GM21515 (cell line): ENCODE data around the gene PTGES3L.
"Not testable (repeated sequence)": the region's sequence is repeated elsewhere in the genome, so short reads cannot be mapped to it uniquely, and the experiment has no call there.

ENCODE experiments used
- ATAC-seq: cut with Tn5 transposase; IDR thresholded peaks from one replicate; pipeline ENCODE4 v1.9.1; 2021; ENCODE audit not compliant: unreplicated experiment

PTGES3L gene

DNA sequence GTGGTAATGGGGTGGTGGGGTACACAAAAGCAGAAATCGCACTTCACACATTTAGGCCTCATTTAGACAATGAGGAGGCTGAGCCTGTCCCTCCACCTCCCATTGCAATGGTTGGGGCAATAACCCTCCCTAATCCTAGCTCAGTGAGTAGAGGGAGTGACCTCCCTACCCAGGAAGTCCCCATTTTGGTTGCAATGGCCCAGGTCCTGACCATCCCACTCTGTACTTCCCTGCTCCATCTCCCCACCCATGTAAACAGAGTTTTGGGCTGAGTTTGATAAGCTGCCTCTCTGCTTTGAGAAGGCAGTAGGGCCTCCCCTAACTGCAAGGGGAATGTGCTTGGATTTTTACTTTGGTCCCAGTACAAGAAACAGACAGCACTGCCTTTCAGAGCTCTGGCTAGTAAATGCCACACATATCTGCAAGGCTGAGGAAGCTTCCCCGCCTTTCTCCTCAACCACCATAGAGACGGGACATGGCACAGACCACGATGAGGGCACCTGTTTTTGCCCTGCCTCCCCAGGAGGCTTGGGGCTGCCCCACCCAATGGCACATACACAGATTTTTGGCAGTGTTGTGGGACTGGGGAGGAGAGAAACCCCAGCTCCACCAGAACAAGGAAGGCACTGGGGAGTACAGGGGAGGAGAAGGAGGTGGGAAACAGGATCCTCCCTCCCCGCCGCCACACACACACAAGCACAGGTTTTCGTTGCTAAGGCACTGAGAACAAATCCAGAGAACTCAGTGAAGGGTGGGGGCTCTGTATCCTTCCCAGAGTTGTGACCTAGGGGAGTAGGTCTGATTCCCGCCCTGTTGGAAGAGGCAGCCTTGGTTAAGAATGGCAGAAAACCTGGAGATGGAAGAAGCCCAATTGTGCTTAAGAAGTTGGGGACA is 35.0 kb upstream of the PTGES3L start:
- ATAC-seq = no peak

DNA sequence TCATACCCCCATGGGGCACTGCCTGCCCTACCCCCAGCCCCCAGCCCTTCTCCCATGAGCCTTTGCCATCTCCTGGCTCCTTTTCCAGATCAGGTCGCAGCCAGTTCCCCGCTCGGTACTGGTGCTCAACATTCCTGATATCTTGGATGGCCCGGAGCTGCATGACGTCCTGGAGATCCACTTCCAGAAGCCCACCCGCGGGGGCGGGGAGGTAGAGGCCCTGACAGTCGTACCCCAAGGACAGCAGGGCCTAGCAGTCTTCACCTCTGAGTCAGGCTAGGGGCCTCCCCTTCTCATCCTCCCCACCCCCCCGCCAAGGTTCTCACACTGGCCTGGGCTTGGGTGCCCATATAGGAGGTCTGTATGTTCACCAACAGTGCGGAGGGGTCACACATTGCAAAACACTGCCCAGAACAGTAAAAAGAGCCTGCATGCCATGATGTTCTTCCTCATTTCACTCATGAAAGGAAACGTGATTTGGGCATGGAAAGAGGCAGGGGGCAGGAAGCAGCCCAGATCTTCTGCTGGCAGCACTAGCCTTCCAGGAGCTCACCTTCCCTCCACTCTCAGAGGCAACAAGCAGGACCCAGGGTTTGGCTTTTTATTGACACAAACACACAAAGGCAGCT is 34.3 kb upstream of the PTGES3L start:
- no peak for ATAC-seq

DNA sequence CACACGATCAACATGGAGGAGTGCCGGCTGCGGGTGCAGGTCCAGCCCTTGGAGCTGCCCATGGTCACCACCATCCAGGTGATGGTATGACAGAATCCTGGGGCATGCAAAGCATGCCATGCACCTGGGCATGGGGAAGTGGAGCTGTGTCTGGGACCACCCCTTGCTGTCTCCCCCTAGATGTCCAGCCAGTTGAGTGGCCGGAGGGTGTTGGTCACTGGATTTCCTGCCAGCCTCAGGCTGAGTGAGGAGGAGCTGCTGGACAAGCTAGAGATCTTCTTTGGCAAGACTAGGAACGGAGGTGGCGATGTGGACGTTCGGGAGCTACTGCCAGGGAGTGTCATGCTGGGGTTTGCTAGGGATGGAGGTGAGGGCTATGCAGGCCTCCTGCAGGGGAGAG is 33.4 kb upstream of the PTGES3L start:
- ATAC-seq = no peak

DNA sequence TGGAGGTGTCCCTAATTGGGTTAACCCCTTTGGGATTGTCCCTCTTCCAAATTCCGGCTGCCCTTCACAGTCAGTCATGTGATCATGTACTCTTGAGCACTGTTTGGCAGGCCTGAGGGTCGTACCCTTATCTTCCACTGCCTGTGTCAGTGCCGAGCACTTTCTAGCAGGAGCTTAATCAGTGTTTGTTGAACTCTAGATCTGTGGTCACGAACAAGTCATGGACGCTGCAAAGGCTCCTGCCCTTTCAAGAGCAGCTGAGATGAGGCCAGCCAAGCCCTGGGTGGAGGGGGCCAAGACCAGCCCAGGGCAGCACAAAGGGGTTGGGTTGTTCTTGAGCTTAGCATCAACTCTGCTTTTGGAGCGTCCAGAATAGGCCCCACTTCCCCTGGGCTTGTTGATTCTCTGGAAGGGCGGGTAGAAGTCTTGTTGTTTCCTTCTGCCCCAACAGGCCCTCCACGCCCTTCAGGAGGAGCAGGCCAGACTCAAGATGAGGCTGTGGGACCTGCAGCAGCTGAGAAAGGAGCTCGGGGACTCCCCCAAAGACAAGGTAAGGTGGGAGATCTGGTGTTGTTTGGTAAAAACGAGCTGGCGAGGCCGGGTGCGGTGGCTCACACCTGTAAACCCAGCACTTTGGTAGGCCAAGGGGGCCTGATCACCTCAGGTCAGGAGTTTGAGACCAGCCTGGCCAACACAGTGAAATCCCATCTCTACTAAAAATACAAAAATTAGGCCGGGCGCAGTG is 32.0 kb upstream of the PTGES3L start:
- no peak for ATAC-seq

DNA sequence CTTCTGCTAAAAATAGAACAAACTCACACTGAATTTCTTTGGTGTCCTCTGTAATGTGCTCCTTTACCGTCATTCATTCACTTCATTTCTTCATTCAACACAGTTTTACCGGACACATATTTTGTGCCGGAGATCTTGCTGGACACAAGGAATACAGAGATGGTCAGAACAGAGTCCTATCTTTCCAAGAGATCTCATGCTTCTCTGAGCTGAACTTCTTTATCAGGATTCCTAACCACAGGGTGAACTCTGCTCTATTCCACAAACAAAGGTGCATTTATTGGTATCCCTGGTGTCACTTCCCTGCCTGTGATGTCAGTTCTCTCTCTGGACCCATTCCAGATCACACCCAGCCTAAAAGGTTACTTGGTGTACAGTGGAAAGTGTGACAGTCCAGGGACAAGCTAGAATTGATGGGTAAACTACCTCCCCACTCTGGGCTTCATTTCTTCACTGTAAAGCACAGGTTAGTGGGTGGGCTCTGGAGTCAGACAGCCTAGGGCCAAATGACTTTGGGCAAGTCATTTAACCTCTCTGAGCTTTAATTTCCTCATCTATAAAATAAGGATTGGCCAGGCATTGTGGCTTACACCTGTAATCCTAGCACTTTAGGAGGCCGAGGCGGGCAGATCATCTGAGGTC is 30.9 kb upstream of the PTGES3L start:
- ATAC-seq = no peak

DNA sequence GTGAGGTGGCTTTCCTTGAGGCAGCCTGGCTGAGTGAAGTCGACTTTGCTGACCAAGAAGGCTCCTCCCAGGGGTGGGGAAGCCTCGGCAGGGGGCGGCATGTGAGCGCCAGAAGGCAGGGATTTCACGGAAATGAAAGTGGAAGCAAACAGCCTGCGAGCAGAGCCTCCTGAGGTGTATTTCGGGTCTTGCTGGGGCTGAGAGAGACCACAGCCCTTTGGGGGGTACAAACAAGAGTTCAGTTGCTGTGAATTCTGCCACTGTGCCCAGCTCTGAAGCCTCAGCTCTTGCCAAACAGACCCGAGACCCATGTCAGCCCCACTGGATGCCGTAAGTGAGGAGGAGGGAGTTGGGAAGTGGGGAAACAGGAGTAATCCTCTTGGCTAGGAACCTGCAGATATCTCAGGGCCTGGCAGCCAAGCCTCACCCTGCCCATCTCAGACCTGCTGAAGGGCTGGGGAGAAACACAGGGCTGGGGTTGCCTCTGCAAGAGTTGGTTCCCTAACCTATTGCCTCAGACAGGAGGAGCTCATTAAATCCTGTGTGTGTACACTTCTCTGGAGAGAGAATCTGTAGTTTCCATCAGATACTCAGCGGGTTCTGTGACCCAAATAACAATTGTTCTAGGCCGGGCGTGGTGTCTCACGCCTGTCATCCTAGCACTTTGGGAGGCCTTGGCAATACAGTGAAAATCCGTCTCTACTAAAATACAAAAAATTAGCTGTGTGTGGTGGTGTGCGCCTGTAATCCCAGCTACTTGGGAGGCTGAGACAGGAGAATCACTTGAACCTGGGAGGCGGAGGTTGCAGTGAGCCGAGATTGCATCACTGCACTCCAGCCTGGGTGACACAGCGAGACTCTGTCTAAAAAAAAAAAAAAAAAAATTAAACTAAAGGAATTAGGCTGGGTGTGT is 27.0 kb upstream of the PTGES3L start, which contains the start of gene IFI35:
TSS of gene IFI35 (plus strand) at position 146 of the 913 bp plus-strand sequence. CDS start at position 310, 164 bp downstream.
- peak; percentile 70 for ATAC-seq

DNA sequence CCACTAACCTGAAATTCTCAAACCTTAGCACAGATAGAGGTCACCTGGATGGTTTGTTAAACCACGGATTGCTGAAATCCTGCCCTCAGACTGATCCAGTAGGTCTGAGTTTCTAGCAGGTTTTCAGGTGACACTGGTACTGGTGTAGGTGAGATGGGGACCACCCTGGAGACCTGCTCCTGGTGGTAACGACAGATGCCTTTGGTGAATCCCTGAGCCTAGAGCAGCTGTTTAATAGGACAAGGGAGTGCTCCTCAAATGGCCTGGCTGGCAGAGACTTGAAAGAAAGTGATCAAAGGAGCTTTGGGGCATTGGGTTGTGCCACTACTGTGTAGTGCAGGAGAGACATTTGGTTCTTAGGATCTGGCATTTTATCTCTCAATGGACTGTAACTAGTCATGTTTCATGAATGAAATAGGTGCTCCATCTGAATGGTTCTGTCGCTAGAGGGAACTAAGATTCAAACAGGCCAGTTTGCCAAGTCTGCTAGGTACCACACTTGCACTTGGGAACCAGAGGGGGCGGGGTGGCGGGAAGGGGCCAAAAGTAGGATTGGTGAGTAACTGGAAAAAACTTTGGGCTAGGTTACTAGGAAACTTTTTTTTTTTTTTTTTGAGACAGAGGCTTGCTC is 23.8 kb upstream of the PTGES3L start:
- no peak for ATAC-seq

DNA sequence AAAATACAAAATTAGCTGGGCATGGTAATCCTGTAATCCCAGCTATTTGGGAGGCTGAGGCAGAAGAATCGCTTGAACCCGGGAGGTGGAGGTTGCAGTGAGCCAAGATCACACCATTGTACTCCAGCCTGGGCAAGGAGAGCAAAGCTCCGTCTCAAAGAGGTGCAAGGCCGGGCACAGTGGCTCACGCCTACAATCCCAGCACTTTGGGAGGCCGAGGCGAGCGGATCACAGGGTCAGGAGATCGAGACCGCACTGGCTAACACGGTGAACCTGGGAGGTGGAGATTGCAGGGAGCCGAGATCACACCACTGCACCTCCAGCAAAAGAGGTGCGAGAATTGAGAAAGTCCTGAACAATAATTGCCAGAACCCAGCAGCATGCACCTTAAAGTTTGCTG is 21.0 kb upstream of the PTGES3L start:
- not testable (repeated sequence) for ATAC-seq

DNA sequence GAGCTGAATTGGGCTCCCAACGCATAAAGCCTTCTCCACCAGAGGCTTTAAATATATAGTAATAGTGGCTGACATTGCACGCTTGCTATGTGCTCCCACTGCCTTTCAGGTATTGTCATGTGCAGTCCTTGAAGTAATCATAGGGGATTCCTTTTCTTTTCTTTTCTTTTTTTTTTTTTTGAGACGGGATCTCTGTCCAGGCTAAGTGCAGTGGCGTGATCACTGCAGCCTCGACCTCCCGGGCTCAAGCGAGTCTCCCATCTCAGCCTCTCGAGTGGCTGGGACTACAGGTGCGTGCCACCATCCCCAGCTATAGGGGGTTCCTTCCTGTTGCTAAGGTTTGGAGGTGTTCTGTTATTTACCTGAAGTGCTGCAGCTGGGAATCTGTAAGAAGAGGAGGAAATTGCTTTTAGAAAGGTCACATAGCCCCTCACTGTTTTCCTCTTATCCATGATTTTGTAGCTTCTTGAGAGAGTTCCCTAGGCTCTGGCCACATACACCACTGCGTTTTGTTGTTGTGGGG is 19.2 kb upstream of the PTGES3L start:
- ATAC-seq = no peak

DNA sequence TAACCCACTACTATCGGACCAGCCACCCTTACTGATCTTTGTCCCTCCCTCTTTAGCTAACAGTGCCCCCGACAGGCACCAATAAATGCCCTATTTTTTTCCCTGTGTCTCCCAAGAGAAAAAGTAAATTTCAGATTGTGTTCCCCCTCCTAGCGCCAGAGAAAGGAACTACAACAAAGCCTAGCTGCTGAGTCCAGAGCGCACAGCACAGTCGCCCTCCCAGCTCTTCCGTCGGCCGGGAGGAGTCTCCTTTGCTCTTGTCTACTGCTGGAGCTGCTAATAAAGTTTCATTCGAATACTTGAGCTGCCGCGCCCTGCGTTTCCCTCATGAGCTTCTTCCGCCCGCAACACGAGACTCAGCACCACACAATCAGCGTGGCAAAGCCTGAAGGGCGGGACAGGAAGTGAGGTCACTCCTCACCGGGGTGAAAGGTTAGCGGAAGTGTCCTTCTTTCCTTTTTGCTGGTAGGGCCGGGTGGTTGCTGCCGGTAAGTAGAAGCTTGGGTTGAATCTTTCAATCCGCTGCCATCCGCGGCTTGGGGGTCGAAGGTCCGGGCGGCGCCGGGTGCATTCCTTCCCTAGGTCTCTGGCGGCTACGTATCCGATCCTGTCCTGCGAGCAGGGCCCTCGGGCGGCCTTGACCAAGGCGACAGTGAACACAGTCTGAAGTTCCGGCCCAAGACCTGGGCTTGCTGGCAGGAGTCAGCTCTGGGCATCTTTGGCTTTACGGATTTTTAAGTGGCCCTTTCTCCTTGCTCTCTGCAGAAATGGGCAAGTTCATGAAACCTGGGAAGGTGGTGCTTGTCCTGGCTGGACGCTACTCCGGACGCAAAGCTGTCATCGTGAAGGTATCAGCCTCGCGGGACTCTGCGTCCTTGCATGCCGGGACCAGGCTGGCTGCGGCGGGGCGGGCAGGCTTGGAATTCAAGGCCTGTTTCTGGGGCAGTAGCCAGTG is 18.4 kb upstream of the PTGES3L start, which contains the start of gene RPL27:
TSS of gene RPL27 (plus strand) at position 436 of the 955 bp plus-strand sequence. CDS start at position 768, 332 bp downstream.
- ATAC-seq = peak; percentile 82

DNA sequence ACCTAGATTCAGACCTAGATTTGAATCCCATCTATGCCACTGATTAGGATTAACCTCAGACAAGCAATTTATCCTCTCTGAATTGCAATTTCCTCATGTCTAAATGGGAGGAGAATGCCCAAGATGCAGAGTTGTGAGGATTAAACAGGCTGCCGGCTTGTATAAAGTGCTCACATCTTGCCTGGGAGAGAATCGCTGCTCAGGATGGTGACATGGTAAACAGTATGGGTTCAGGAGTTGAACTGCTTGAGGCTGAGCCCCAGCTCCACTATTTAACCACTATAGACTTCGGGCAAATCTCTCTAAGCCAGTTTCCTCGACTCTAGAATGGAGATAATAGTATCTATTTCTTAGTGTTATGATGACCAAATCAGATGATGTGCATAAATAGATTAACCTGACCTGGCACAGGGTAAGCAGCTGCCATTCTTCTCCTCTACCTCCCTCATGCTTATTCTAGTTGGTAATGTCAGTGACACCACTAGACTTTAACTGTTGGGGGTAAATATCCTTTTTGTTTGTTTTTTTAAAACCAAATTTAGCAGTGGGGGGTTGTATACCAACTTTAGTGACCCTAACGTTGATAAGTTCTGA is 17.6 kb upstream of the PTGES3L start:
- ATAC-seq = no peak

DNA sequence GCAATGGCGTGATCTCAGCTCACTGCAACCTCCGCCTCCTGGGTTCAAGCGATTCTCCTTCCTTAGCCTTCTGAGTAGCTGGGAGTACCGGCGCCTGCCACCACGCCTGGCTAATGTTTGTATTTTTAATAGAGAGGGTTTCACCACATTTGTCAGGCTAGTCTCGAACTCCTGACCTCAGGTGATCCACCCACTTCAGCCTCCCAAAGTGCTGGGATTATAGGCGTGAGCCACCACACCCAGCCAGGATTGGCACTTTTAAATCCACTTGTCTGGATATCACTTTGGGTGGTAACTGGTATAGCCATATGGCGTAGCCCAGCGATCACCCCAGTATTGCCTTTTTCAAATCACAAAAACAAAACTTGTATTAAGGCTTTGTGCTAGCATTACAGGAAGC is 14.0 kb upstream of the PTGES3L start:
- not testable (repeated sequence) for ATAC-seq

DNA sequence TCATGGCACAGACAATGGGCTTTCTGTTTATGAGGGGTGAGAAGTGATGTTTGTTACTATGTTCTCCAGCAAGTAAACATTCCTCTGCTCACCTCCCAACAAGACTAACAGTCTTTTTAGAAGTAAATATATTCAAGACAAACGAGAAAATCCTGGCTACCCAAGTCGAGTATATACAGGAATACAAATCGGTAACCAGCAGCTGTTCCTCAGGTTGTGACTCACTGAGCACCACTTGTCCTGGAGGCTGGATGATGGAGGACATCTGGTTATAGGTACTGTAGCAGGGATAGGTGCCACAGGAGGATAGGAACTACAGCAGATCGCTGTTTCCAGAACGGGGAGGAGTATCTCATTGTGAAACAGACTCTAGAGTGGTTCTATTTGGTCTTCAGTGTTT is 13.0 kb upstream of the PTGES3L start:
- no peak for ATAC-seq

DNA sequence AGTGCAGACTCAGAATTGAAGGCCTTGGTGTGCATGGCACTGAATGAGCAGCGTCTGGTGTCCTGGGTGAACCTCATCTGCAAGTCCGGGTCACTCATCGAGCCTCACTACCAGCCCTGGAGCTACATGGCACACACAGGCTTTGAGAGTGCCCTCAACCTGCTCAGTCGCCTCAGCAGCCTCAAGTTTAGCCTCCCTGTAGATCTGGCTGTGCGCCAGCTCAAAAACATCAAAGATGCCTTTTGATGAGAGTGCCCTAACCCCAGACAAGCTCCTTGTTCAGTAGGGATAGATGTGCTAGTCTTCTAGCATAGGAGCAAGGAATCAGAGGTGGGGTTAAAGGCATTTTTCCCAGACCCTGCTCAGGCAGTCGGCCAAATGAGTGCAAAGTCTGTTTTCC is 11.6 kb upstream of the PTGES3L start:
- no peak for ATAC-seq

DNA sequence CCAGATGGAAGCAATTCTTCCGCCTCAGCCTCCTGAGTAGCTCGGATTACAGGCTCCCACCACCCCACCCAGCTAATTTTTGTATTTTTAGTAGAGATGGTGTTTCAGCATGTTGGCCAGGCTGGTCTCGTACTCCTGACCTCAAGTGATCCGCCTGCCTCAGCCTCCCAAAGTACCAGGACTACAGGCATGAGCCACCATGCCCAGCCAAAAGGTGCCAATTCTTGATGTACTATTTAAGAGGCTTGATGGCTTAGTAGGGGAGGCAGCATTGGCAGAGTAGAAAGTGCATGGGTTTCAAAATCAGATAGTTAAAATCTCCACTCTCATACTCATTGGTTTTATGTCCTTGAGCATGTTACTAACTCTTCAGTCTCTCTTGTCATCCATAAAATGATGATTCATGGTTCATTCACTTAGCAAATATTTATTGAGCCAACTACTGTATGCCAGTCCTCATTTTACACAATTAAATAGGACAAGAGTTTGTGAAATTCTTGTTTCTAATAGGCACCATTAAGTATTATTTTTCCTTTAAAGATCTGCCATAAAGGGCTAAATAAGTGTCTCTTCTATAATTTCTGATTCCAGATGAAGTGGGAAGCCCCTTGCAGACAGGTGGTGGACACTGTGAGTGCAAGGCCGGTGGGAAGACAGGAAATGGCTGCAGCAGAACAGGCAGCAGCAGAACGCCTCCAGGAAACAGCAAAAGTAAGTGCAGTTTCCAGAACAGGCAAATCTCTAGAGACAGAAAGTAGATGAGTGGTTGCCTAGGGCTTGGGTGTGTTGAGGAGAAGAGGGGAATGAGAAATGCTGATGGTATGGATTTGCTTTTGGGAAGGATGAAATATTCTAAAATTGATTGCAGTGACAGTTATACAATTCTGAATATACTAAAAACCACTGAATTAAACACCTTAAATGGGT is 10.1 kb upstream of the PTGES3L start:
- no peak for ATAC-seq

DNA sequence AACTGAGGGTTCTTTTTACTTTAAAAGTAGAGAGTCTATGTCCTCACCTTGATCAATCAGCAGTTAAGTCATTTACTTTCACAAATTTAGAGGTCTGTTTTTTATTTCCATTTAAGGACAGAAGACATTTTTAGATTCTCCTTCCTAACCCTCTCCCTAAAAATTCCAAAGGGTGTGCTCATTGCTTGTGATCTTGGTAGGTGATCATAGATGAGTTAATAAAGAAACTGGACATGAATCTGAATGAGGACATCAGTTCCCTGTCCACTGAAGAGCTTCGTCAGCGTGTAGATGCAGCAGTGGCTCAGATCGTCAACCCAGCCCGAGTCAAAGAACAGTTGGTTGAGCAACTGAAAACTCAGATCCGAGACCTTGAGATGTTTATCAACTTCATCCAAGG is 9.3 kb upstream of the PTGES3L start:
- no peak for ATAC-seq

DNA sequence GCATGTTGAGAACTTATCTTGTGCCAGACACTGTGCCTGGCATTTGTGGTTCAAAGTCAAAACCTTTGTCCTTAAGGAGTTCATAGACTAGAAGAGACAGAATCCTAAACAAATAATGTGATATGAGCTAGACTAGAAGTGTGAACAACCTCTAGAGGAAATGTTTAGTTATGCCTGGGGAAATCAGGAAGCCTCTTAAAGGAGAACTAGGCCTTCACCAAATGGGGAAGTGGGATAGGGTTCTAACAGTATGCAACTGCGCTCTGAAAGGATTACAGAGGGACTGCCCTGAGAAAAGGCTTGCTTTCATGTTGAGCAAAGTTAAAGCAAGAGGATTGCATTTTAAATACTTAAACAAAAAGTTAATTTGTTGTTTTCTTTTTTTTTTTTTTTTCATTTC is 5.3 kb upstream of the PTGES3L start:
- no peak for ATAC-seq
